T47D (cell line): ENCODE results near the gene UQCRFS1.

ENCODE experiments used
- DNase-seq, 2 experiments: peaks; one replicate each; pipeline versions ENCODE4 v3.0.0 to v3.0.0-alpha.2; 2011 to 2012; ENCODE audit warnings: low read depth in 1 of 2, low spot score in 1 of 2
- JUND ChIP-seq: IDR thresholded peaks from 2 replicates; pipeline ENCODE4 v1.6.1; 2012; ENCODE audit warnings: low read depth
- in situ Hi-C: cut with HindIII; loops from 2 replicates; pipeline ENCODE4 v1.10.0; 2016; ENCODE audit warnings: low sequenced_read_pairs, low pct_unique_long_range_greater_than_20kb

Gene UQCRFS1

GRCh38 chr19:29206453-29206852 is 6.5 kb downstream of the UQCRFS1 start:
- TF ChIP-seq JUND: no peak
- in situ Hi-C loops: no loop called here
- no peak for DNase-seq

GRCh38 chr19:29202281-29202680 is 10.7 kb downstream of the UQCRFS1 start:
- no peak for DNase-seq
- in situ Hi-C loops: no loop called here
- TF ChIP-seq JUND: no peak

GRCh38 chr19:29201855-29202254 is 11.1 kb downstream of the UQCRFS1 start:
- in situ Hi-C loops: no loop called here
- DNase-seq: no peak
- TF ChIP-seq JUND: no peak

- TF ChIP-seq JUND: no peak
- DNase-seq: no peak
- in situ Hi-C loops: no loop called here
These were observed 18.3 kb downstream of the UQCRFS1 start for GRCh38 chr19:29194658-29195057.

GRCh38 chr19:29193155-29193554 is 19.8 kb downstream of the UQCRFS1 start:
- DNase-seq: no peak
- in situ Hi-C loops: no loop called here
- TF ChIP-seq JUND: no peak

- in situ Hi-C loops: no loop called here
- no peak for TF ChIP-seq JUND
- no peak for DNase-seq
These were observed 21.9 kb downstream of the UQCRFS1 start for GRCh38 chr19:29191005-29191404.

GRCh38 chr19:29189033-29189360 is 24.0 kb downstream of the UQCRFS1 start:
- DNase-seq: no peak
- TF ChIP-seq JUND: no peak
- in situ Hi-C loops: no loop called here

- no peak for DNase-seq
- in situ Hi-C loops: no loop called here
- no peak for TF ChIP-seq JUND
These were observed 24.5 kb downstream of the UQCRFS1 start for GRCh38 chr19:29188289-29189032.

- in situ Hi-C loops: no loop called here
- TF ChIP-seq JUND: no peak
- DNase-seq: no peak
These were observed 25.3 kb downstream of the UQCRFS1 start for GRCh38 chr19:29187676-29188075.

- DNase-seq: no peak
- in situ Hi-C loops: no loop called here
- no peak for TF ChIP-seq JUND
These were observed 27.5 kb downstream of the UQCRFS1 start for GRCh38 chr19:29185427-29185826.

- TF ChIP-seq JUND: no peak
- in situ Hi-C loops: no loop called here
- no peak for DNase-seq
These were observed 35.8 kb downstream of the UQCRFS1 start for GRCh38 chr19:29176981-29177754.

- no peak for TF ChIP-seq JUND
- in situ Hi-C loops: no loop called here
- DNase-seq: no peak
These were observed 39.1 kb downstream of the UQCRFS1 start for GRCh38 chr19:29173896-29174295.

GRCh38 chr19:29172302-29172701 is 40.6 kb downstream of the UQCRFS1 start:
- TF ChIP-seq JUND: no peak
- DNase-seq: no peak
- in situ Hi-C loops: no loop called here
